Measurements from ENCODE around the gene PNMT.

DNA sequence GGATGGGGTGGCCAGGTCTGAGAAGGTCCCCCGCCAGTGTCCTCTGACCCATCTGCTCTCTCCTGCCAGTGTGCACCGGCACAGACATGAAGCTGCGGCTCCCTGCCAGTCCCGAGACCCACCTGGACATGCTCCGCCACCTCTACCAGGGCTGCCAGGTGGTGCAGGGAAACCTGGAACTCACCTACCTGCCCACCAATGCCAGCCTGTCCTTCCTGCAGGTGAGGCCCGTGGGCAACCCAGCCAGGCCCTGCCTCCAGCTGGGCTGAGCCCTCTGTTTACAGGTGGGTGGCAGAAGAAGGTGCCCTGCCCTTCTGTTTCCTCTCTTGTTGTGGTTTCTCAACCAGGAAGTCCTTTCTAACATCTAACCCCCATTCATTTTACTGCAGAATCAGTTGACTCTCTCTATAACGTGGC is 38.7 kb downstream of the PNMT start:
- TF ChIP-seq, protein P1, sequence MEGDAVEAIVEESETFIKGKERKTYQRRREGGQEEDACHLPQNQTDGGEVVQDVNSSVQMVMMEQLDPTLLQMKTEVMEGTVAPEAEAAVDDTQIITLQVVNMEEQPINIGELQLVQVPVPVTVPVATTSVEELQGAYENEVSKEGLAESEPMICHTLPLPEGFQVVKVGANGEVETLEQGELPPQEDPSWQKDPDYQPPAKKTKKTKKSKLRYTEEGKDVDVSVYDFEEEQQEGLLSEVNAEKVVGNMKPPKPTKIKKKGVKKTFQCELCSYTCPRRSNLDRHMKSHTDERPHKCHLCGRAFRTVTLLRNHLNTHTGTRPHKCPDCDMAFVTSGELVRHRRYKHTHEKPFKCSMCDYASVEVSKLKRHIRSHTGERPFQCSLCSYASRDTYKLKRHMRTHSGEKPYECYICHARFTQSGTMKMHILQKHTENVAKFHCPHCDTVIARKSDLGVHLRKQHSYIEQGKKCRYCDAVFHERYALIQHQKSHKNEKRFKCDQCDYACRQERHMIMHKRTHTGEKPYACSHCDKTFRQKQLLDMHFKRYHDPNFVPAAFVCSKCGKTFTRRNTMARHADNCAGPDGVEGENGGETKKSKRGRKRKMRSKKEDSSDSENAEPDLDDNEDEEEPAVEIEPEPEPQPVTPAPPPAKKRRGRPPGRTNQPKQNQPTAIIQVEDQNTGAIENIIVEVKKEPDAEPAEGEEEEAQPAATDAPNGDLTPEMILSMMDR (IDR thresholded peaks at IDR 0.05), result no peak
- TF ChIP-seq EZH2 (IDR thresholded peaks at IDR 0.05; ENCODE audit: borderline replicate concordance, insufficient read depth, low read depth, low read length, poor library complexity, severe bottlenecking), result no peak
